Measurements from ENCODE around the gene EXOSC5. TPM values are rescaled to one million over a fixed set of nuclear protein-coding genes. Genes with fewer than 3 reads are reported as not detected.

EXOSC5 gene
- total and polyA plus RNA-seq, 2 experiments from 2014 or later = 13.7 to 21.2 TPM

DNA sequence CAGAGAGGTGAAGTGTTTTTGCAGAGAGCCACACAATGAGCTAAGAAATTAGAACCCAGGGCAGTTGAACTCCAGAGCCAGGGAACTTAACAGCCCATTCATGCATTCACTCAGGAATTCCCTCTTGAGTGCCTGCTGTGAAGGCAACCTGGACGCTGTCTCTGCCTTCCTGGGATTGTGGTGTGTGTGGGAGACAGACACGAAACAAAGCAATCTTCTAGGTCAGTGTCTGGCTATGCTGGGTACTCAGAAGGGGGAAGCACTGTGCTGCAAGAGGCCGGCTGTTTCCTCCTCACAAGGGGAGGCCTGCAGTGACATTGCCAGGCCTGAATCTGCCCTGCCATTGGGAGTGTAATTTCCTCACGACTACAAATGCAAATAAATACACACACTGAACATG is 10.1 kb upstream of the EXOSC5 start:
- Histone ChIP-seq H3K79me2 (no peaks in the 10 kb centered on the region), H3K4me1 (ENCODE audit: insufficient read depth) (peaks cover 12% of the 10 kb centered on the region), H2AFZ (no peak overlapping the region), H3K9me3 (ENCODE audit: low read depth) (no peaks in the 10 kb centered on the region), H4K20me1 (ENCODE audit: insufficient read depth, poor library complexity, severe bottlenecking) (no peaks in the 10 kb centered on the region), H3K36me3 (replicated peaks; ENCODE audit: insufficient read depth, low read depth) (no peaks in the 10 kb centered on the region), H3K27ac (peak overlapping the region; percentile 31), H3K27me3 (no peaks in the 10 kb centered on the region), H3K4me3 (no peak overlapping the region), H3K4me2 (no peak overlapping the region), H3K9me2 (replicated peaks; ENCODE audit: insufficient read depth) (no peaks in the 10 kb centered on the region)
- DNase-seq (ENCODE audit: low spot score) = no peak
- TF ChIP-seq, protein P1, sequence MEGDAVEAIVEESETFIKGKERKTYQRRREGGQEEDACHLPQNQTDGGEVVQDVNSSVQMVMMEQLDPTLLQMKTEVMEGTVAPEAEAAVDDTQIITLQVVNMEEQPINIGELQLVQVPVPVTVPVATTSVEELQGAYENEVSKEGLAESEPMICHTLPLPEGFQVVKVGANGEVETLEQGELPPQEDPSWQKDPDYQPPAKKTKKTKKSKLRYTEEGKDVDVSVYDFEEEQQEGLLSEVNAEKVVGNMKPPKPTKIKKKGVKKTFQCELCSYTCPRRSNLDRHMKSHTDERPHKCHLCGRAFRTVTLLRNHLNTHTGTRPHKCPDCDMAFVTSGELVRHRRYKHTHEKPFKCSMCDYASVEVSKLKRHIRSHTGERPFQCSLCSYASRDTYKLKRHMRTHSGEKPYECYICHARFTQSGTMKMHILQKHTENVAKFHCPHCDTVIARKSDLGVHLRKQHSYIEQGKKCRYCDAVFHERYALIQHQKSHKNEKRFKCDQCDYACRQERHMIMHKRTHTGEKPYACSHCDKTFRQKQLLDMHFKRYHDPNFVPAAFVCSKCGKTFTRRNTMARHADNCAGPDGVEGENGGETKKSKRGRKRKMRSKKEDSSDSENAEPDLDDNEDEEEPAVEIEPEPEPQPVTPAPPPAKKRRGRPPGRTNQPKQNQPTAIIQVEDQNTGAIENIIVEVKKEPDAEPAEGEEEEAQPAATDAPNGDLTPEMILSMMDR (IDR thresholded peaks at IDR 0.05; ENCODE audit: poor library complexity) = no peak
- no peak for TF ChIP-seq EZH2phosphoT487 (IDR thresholded peaks at IDR 0.05; ENCODE audit: low read depth, severe bottlenecking, unreplicated experiment)
- TF ChIP-seq EZH2 (IDR thresholded peaks at IDR 0.05; ENCODE audit: borderline replicate concordance) = no peak
- WGBS (ENCODE audit: low lambda C conversion rate, missing lambda C conversion rate) = 44% methylated on average over 4 of the region's 4 CpGs

DNA sequence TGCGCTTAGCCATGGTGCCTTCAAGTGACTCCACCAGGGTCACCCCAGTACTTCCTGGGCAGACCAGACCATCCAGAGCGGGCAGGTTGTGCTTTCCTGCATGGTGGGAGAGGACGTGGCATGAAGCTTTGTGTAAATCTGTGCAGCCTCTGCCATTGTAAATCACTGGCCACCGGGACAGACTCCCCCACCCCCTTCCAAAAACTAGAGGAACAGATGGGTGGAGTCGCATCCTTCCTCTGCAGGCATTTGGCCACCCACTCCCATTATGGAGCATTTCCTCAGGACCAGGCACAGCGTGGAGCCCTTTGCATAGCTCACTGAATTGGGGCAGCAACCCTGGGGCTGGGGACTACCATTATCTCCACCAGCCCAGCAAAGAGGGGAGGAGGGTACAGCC is 8.6 kb upstream of the EXOSC5 start:
- Histone ChIP-seq H3K4me2 (no peak overlapping the region), H3K27ac (no peak overlapping the region), H3K27me3 (no peaks in the 10 kb centered on the region), H3K36me3 (replicated peaks; ENCODE audit: insufficient read depth, low read depth) (no peaks in the 10 kb centered on the region), H3K4me1 (ENCODE audit: insufficient read depth) (peaks cover 12% of the 10 kb centered on the region), H3K9me3 (ENCODE audit: low read depth) (no peaks in the 10 kb centered on the region), H3K79me2 (no peaks in the 10 kb centered on the region), H2AFZ (no peak overlapping the region), H4K20me1 (ENCODE audit: insufficient read depth, poor library complexity, severe bottlenecking) (no peaks in the 10 kb centered on the region), H3K4me3 (no peak overlapping the region), H3K9me2 (replicated peaks; ENCODE audit: insufficient read depth) (no peaks in the 10 kb centered on the region)
- TF ChIP-seq EZH2 (IDR thresholded peaks at IDR 0.05; ENCODE audit: borderline replicate concordance) (no peak), EZH2phosphoT487 (IDR thresholded peaks at IDR 0.05; ENCODE audit: low read depth, severe bottlenecking, unreplicated experiment) (no peak)
- TF ChIP-seq, protein P1 (IDR thresholded peaks at IDR 0.05; ENCODE audit: poor library complexity) = no peak
- 93% methylated on average over 6 of the region's 6 CpGs for WGBS (ENCODE audit: low lambda C conversion rate, missing lambda C conversion rate)
- DNase-seq (ENCODE audit: low spot score) = no peak

DNA sequence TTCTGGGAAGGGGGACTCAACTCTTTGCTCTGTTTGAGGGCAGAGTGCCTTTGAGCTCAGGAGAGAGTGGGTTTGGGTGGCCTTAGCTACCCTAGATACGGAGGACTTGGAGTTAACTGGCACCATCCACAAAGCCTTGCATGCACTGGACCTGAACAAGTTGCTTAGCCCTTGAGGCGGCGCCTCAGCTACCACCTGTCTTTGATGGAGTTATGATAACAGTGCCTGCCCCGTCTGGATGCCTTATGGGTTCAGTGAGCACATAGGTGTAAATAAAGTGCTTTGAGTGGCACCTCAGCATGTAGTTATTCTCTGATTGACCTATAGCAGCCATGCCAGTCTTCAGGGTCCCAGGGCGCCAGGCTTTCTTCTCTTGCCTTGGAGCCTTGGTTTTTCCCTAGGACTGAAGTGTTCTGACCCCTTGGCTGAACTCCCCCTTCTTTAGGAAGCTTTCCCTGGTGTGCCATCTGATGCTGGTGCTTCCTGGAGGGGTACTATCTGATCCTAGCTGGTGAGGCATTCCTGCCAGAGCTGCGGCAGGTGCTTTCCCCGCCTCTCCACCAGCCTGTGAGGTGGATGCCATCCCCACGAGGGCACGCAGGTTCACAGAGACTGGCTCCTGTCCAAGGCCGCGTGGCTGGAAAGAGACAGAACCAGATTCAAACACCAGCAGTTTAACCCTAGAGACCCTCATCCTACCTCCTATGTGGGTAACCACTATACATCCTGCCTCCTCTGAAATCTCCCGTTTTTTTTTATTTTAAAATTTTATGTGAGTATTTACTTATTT is 6.2 kb upstream of the EXOSC5 start:
- WGBS (ENCODE audit: low lambda C conversion rate, missing lambda C conversion rate) = 93% methylated on average over 12 of the region's 12 CpGs
- no peak overlapping the region for H3K4me3 ChIP-seq
- H3K27me3 ChIP-seq = no peaks in the 10 kb centered on the region
- no peaks in the 10 kb centered on the region for H3K36me3 ChIP-seq (replicated peaks; ENCODE audit: insufficient read depth, low read depth)
- H3K4me2 ChIP-seq = no peak overlapping the region
- H3K4me1 ChIP-seq (ENCODE audit: insufficient read depth) = no peaks in the 10 kb centered on the region
- no peaks in the 10 kb centered on the region for H3K9me2 ChIP-seq (replicated peaks; ENCODE audit: insufficient read depth)
- peaks cover 18% of the 10 kb centered on the region for H3K79me2 ChIP-seq
- no peak overlapping the region for H3K27ac ChIP-seq
- no peak for DNase-seq (ENCODE audit: low spot score)
- H4K20me1 ChIP-seq (ENCODE audit: insufficient read depth, poor library complexity, severe bottlenecking) = no peaks in the 10 kb centered on the region
- TF ChIP-seq EZH2 (IDR thresholded peaks at IDR 0.05; ENCODE audit: borderline replicate concordance) (no peak), EZH2phosphoT487 (IDR thresholded peaks at IDR 0.05; ENCODE audit: low read depth, severe bottlenecking, unreplicated experiment) (no peak)
- TF ChIP-seq, protein P1 (IDR thresholded peaks at IDR 0.05; ENCODE audit: poor library complexity) = no peak
- no peak overlapping the region for H2AFZ ChIP-seq
- H3K9me3 ChIP-seq (ENCODE audit: low read depth) = no peaks in the 10 kb centered on the region
